ENCODE measurements around the gene SETD6. TPM values are rescaled to one million over a fixed set of nuclear protein-coding genes. Genes with fewer than 3 reads are reported as not detected.
A peak's percentile ranks its signal among the peaks of the same experiment; 100 is the strongest.

The SETD6 gene
- total and polyA plus RNA-seq, 9 of the 15 experiments (the other 6 are each of a cell fraction or from before 2014, with no cell fraction given): 9.2 to 40.9 (median 19.8) TPM

DNA sequence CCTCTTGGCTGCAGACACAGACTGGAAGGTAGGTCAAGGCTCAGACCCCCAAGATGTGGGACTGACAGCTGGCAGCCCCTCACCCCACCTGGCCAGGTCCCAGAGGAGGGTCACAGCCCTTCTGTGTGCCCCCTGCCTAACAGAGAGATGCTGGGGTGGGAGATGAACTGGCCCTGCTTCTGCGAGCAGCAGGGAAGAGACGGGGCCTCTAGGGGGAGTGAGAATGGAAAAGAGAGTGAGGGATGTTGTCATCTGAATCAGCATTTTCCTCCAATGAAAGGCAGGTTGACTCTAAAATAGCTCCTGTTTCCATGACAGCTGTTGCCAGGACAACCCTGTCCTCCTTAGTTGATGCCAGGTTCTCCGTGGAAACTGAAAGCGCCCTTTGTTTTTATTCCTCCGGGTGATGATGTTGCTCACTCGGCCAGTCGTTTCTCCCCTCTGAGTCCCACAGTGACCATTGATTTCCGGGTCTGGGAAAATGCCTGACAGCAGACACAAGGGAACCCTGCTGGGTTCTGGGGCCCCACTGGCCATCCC lies 20.3 kb upstream of the SETD6 start (continued):
- TF ChIP-seq, protein P1, sequence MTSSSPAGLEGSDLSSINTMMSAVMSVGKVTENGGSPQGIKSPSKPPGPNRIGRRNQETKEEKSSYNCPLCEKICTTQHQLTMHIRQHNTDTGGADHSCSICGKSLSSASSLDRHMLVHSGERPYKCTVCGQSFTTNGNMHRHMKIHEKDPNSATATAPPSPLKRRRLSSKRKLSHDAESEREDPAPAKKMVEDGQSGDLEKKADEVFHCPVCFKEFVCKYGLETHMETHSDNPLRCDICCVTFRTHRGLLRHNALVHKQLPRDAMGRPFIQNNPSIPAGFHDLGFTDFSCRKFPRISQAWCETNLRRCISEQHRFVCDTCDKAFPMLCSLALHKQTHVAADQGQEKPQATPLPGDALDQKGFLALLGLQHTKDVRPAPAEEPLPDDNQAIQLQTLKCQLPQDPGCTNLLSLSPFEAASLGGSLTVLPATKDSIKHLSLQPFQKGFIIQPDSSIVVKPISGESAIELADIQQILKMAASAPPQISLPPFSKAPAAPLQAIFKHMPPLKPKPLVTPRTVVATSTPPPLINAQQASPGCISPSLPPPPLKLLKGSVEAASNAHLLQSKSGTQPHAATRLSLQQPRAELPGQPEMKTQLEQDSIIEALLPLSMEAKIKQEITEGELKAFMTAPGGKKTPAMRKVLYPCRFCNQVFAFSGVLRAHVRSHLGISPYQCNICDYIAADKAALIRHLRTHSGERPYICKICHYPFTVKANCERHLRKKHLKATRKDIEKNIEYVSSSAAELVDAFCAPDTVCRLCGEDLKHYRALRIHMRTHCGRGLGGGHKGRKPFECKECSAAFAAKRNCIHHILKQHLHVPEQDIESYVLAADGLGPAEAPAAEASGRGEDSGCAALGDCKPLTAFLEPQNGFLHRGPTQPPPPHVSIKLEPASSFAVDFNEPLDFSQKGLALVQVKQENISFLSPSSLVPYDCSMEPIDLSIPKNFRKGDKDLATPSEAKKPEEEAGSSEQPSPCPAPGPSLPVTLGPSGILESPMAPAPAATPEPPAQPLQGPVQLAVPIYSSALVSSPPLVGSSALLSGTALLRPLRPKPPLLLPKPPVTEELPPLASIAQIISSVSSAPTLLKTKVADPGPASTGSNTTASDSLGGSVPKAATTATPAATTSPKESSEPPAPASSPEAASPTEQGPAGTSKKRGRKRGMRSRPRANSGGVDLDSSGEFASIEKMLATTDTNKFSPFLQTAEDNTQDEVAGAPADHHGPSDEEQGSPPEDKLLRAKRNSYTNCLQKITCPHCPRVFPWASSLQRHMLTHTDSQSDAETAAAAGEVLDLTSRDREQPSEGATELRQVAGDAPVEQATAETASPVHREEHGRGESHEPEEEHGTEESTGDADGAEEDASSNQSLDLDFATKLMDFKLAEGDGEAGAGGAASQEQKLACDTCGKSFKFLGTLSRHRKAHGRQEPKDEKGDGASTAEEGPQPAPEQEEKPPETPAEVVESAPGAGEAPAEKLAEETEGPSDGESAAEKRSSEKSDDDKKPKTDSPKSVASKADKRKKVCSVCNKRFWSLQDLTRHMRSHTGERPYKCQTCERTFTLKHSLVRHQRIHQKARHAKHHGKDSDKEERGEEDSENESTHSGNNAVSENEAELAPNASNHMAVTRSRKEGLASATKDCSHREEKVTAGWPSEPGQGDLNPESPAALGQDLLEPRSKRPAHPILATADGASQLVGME (CRISPR knock-in tag; IDR thresholded peaks at IDR 0.05): peak; percentile 99
- TF ChIP-seq BMI1 (IDR thresholded peaks at IDR 0.05; ENCODE audit: low read length) (peak; percentile 99), CREB1 (IDR thresholded peaks at IDR 0.05) (no peak), CREB1 (CRISPR knock-in tag; IDR thresholded peaks at IDR 0.05) (0 out of 2 replicates have a peak, but pooled peaks have one; percentile 28), ATF7 (IDR thresholded peaks at IDR 0.05) (peak; percentile 92), ZFP1 (CRISPR knock-in tag; IDR thresholded peaks at IDR 0.05) (no peak), MAZ (CRISPR knock-in tag; conservative IDR thresholded peaks at IDR 0.05 in 1 of 2, IDR thresholded peaks at IDR 0.05 in 1 of 2) (no peak)
- TF ChIP-seq, protein P2, sequence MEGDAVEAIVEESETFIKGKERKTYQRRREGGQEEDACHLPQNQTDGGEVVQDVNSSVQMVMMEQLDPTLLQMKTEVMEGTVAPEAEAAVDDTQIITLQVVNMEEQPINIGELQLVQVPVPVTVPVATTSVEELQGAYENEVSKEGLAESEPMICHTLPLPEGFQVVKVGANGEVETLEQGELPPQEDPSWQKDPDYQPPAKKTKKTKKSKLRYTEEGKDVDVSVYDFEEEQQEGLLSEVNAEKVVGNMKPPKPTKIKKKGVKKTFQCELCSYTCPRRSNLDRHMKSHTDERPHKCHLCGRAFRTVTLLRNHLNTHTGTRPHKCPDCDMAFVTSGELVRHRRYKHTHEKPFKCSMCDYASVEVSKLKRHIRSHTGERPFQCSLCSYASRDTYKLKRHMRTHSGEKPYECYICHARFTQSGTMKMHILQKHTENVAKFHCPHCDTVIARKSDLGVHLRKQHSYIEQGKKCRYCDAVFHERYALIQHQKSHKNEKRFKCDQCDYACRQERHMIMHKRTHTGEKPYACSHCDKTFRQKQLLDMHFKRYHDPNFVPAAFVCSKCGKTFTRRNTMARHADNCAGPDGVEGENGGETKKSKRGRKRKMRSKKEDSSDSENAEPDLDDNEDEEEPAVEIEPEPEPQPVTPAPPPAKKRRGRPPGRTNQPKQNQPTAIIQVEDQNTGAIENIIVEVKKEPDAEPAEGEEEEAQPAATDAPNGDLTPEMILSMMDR (IDR thresholded peaks at IDR 0.05 in 2 of 3, conservative IDR thresholded peaks at IDR 0.05 in 1 of 3; ENCODE audit: insufficient read depth in 2 of 3, low read depth in 1 of 3, low read length in 3 of 3): peak; percentile 54 to 79 (median 77)
